Thyroid gland (tissue), 4 donors: Measurements from ENCODE around the gene CAMK1D. TPM values are rescaled to one million over a fixed set of nuclear protein-coding genes. Genes with fewer than 3 reads are reported as not detected.

Source experiments
- DNase-seq, 2 donors: peaks; one replicate each; pipeline ENCODE4 v3.0.0-alpha.2; 2019
- H3K27ac ChIP-seq, 3 donors: fragments of 200-600 bp; sonication (generic); 1 replicate in 2 of 3; 2 replicates in 1 of 3; pipeline ENCODE4 v1.5.1; 2016 to 2019; ENCODE audit warnings: mild to moderate bottlenecking in 1 of 3, moderate library complexity in 1 of 3
- H3K27me3 ChIP-seq: fragments of 200-600 bp; sonication (generic); one replicate; pipeline ENCODE4 v1.5.1; 2019
- H3K36me3 ChIP-seq, 2 donors: fragments of 200-600 bp; sonication (generic); one replicate each; pipeline ENCODE4 v1.5.1; 2016 to 2019
- H3K4me1 ChIP-seq, 2 donors: fragments of 200-600 bp; sonication (generic); one replicate each; pipeline ENCODE4 v1.5.1; 2017 to 2019
- H3K4me3 ChIP-seq, 3 donors: fragments of 200-600 bp; sonication (generic); replicated peaks in 1 of 3; 1 replicate in 2 of 3; 2 replicates in 1 of 3; pipeline ENCODE4 v1.5.1; 2016; ENCODE audit warnings: mild to moderate bottlenecking in 1 of 3
- H3K9me3 ChIP-seq: fragments of 200-600 bp; sonication (generic); one replicate; pipeline ENCODE4 v1.5.1; 2017
- CTCF ChIP-seq, 6 experiments: fragments of 200-600 bp in 3 of 6; fragments of 450-650 bp in 3 of 6; sonication (generic) in 3 of 6; IDR thresholded peaks; one replicate each; pipeline ENCODE4 v1.5.1; 2016 to 2019; ENCODE audit warnings: antibody characterized with exemption in 6 of 6, mild to moderate bottlenecking in 2 of 6, inconsistent platforms in 1 of 6, moderate library complexity in 1 of 6
- POLR2A ChIP-seq, 2 donors: fragments of 450-650 bp; IDR thresholded peaks; one replicate each; pipeline ENCODE4 v1.6.1; 2017; ENCODE audit warnings: antibody characterized with exemption in 2 of 2, mild to moderate bottlenecking in 2 of 2, moderate library complexity in 1 of 2
- WGBS, 2 donors: methylation state at CpG; one replicate each; pipeline ENCODE4 v1.1.5; 2017; 5-methylcytosine and 5-hydroxymethylcytosine counted together
- intact Hi-C: fragments of 100-400 bp; cut with DNase I; formaldehyde crosslinking; loops from one replicate; pipeline ENCODE4 v1.15.1; 2023
- total RNA-seq, 4 donors: library from RNA; depleted of rRNA; stranded (reverse); fragments of >200 nt; gene quantifications; one replicate each; pipeline ENCODE4 v1.2.3, GENCODE V29; 2016

Gene CAMK1D
- total RNA-seq, 4 donors from 2014 or later, result 12.2 to 29.6 (median 17.4) TPM

- Histone ChIP-seq H3K4me3 (no peak overlapping the region), H3K27ac (peak overlapping the region in 1 of 3 donors; percentile 24), H3K36me3 (no peaks in the 10 kb centered on the region), H3K27me3 (no peaks in the 10 kb centered on the region), H3K4me1 (peaks cover 0 to 10% of the 10 kb centered on the region in 2 donors), H3K9me3 (no peaks in the 10 kb centered on the region)
- intact Hi-C loops, result no loop called here
- WGBS, 2 donors, result 0 to 61% methylated on average over 1 to 5 of the region's 5 CpGs
- TF ChIP-seq POLR2A (IDR thresholded peaks at IDR 0.05), result no peak
- TF ChIP-seq CTCF (IDR thresholded peaks at IDR 0.05), result no peak
- peak; percentile 28 to 45 for DNase-seq
Observed at GRCh38 chr10:12471135-12471534, 121.8 kb downstream of the CAMK1D start.

GRCh38 chr10:12473491-12473890, 124.1 kb downstream of the CAMK1D start:
- intact Hi-C loops, result no loop called here
- Histone ChIP-seq H3K27ac (no peak overlapping the region), H3K27me3 (no peaks in the 10 kb centered on the region), H3K36me3 (no peaks in the 10 kb centered on the region), H3K4me3 (no peak overlapping the region), H3K9me3 (no peaks in the 10 kb centered on the region), H3K4me1 (peaks cover 0 to 10% of the 10 kb centered on the region in 2 donors)
- WGBS, 2 donors, result 88 to 93% methylated on average over 6 of the region's 6 CpGs
- no peak for TF ChIP-seq POLR2A (IDR thresholded peaks at IDR 0.05)
- TF ChIP-seq CTCF (IDR thresholded peaks at IDR 0.05), result no peak
- DNase-seq, result no peak

- no peaks in the 10 kb centered on the region for H3K27me3 ChIP-seq
- intact Hi-C loops, result no loop called here
- TF ChIP-seq CTCF (IDR thresholded peaks at IDR 0.05) (no peak), POLR2A (IDR thresholded peaks at IDR 0.05) (no peak)
- no peak overlapping the region for H3K4me3 ChIP-seq
- peaks cover 5 to 18% of the 10 kb centered on the region in 2 donors for H3K4me1 ChIP-seq
- H3K36me3 ChIP-seq, result no peaks in the 10 kb centered on the region
- no peak for DNase-seq
- H3K9me3 ChIP-seq, result no peaks in the 10 kb centered on the region
- no peak overlapping the region for H3K27ac ChIP-seq
- 94% methylated on average over 8 of the region's 8 CpGs for WGBS, 2 donors
Observed at GRCh38 chr10:12474727-12475412, 125.5 kb downstream of the CAMK1D start.

GRCh38 chr10:12476656-12477055, 127.3 kb downstream of the CAMK1D start:
- TF ChIP-seq POLR2A (IDR thresholded peaks at IDR 0.05) (no peak), CTCF (IDR thresholded peaks at IDR 0.05) (no peak)
- intact Hi-C loops, result no loop called here

GRCh38 chr10:12479437-12479844, 130.1 kb downstream of the CAMK1D start:
- intact Hi-C loops, result no loop called here
- Histone ChIP-seq H3K4me3 (no peak overlapping the region), H3K27me3 (no peaks in the 10 kb centered on the region), H3K9me3 (no peaks in the 10 kb centered on the region), H3K27ac (peak overlapping the region in 1 of 3 donors; percentile 11), H3K36me3 (no peaks in the 10 kb centered on the region), H3K4me1 (peaks cover 14 to 29% of the 10 kb centered on the region in 2 donors)
- peak; percentile 67 to 71 for DNase-seq
- 65 to 77% methylated on average over 8 to 9 of the region's 12 CpGs for WGBS, 2 donors
- TF ChIP-seq CTCF (IDR thresholded peaks at IDR 0.05), result no peak
- no peak for TF ChIP-seq POLR2A (IDR thresholded peaks at IDR 0.05)

More at GRCh38 chr10:12476656-12477055, 127.3 kb downstream of the CAMK1D start:
- 81 to 88% methylated on average over 4 of the region's 4 CpGs for WGBS, 2 donors
- Histone ChIP-seq H3K27me3 (no peaks in the 10 kb centered on the region), H3K36me3 (no peaks in the 10 kb centered on the region), H3K4me1 (peaks cover 6 to 18% of the 10 kb centered on the region in 2 donors), H3K4me3 (no peak overlapping the region), H3K27ac (no peak overlapping the region), H3K9me3 (no peaks in the 10 kb centered on the region)
- DNase-seq, result no peak
